NCI-H2196 treated with DMSO at 0.1 percent for 48 hours (cell line): Measurements from ENCODE around the gene KRTAP6-1.

Source experiments
- DNase-seq: peaks from one replicate; lab custom pipeline; 2025; ENCODE audit not compliant: unreplicated experiment; lab: John Stamatoyannopoulos, UW

KRTAP6-1 gene

DNA sequence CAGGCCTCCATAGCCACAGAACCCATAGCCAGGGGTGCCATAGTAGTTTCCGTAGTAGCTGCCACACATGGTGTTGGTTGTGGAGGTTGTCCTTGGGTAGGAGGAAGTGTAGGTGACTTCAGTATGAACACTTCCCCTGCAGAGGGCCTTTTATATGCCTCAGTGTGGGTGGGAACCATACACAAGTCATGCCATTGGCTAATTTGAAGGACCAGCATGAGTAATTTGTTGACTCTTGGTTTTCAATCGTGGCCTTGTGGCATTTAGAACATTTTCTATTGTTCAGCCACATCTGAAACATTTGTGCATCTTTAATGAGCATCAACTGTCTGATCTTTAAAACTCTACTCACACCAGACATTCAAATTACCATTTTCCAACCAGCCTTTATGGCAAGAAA is at the start of gene KRTAP6-1:
Gene KRTAP6-1, minus strand, starts transcription at position 95 of the 400 bp plus-strand sequence. Its CDS starts 26 bp downstream, at position 69.
- DNase-seq, result no peak

DNA sequence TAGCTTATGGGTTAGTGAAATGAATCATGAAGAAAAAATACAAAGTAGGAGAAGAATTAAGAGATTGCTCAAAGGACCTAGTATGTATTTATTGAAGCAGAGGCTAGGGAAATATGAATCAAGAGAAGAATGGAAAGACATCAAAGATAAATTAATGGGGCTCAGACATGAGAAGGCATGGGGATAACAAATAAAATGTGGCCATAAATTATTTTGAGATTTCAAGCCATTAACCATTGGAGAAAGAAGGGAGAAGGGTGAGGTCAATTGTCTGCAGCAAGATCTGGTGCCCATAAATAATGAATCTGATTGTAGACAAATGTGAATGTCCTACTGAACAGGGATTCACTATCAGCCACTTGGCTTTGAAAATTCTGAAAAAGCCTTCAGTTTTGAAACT is 39.2 kb upstream of the KRTAP6-1 start:
- no peak for DNase-seq

DNA sequence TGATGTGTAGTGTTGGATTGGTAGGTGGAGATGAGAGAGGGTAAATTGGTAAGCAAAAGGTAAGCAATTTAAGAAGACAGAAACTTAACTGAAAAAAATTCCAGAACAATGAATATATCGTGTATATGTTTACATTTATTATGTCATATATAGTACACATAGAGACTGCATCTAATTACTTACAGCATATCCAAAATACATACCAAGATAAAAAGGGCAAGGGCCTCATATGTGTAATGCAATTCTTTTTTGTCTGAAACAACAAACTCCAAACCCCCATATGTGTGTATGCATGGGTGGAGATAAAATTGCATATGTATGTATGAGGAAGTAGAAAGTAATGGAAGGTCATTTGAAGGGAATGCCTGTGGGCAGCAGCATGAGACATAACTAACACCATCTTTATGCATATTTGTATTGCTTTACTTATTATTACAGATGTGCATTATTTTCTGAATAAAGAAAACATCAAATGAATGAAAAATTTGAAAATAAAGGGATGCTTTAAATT is 33.2 kb upstream of the KRTAP6-1 start:
- DNase-seq, result no peak

DNA sequence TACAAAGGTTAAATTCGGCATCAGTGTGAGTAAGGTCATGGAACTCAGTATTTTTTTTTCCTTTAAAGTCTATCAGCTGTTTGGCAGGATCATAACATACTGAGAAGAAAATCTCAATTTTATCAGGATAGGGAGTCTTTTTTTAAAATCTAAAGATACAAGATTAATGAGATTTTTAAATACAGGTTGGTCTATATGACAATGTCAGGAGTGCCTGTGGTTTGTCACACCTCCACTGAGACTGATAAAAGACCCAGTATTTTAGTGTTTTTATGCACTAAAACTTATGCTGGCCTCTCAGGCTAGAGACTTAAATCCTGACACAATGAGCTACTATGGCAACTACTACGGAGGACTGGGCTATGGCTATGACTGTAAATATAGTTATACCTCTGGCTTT is 28.8 kb upstream of the KRTAP6-1 start, which contains the start of gene KRTAP20-3:
Gene KRTAP20-3, plus strand, starts transcription at position 301 of the 400 bp plus-strand sequence.
- DNase-seq, result no peak

DNA sequence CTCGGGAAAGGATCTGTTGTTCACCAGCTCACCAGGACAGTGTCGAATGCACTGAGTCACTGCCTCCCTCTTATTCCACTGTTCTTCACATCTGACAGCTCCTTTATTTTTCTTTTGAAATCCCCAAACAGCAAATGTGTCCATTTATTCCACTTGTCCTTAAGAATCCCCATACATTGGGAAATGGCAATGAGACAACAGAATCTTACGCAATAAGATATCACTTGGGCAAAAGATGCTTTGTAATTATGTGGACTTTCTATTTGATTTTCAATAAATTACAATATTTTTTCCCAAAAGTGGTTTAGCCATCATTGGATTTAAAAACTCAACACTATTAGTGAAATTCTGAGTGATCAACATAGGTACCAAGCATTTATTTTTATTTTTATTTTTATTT is 25.0 kb upstream of the KRTAP6-1 start:
- no peak for DNase-seq

DNA sequence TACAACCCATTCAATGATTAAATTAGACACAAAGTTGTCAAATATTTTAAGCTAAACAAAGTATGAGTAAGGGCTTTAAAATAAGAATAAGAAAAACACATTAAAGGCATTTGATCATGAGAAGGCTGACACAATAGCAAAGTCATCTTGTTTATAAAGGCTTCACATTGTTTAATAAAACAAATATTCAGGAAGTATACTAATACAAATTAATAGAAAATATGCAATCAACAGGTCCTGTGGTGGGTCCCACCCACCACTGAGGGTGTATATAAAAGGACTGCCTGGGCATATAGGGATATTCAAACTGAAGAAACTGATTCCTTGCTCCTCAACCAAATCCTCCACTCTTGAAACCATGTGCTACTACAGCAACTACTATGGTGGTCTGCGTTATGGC is 21.2 kb upstream of the KRTAP6-1 start, which contains the start of gene KRTAP20-2:
Gene KRTAP20-2, plus strand, starts transcription at position 301 of the 400 bp plus-strand sequence. Its CDS starts 58 bp downstream, at position 359.
- DNase-seq, result no peak

GRCh38 chr21:30629200-30629599 is 15.5 kb upstream of the KRTAP6-1 start:
- DNase-seq, result no peak

DNA sequence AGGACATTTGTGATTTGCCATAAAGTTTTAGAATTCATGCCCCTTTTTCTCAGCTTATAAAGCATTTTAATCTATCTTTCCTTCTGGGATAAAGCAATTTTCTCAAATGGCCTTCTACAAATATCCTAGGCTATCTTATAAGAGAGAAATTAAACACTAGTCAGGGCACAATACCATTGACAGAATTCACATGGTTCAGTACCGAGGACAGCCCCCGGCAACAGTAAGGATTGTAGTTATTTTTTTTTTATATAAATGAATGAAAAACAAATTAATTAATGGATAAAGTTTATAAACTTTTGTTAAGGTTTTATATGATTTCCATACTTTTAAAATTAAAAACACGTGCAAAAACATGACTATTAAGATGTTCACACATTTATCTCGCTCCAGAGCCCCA is 14.4 kb upstream of the KRTAP6-1 start:
- DNase-seq, result no peak

DNA sequence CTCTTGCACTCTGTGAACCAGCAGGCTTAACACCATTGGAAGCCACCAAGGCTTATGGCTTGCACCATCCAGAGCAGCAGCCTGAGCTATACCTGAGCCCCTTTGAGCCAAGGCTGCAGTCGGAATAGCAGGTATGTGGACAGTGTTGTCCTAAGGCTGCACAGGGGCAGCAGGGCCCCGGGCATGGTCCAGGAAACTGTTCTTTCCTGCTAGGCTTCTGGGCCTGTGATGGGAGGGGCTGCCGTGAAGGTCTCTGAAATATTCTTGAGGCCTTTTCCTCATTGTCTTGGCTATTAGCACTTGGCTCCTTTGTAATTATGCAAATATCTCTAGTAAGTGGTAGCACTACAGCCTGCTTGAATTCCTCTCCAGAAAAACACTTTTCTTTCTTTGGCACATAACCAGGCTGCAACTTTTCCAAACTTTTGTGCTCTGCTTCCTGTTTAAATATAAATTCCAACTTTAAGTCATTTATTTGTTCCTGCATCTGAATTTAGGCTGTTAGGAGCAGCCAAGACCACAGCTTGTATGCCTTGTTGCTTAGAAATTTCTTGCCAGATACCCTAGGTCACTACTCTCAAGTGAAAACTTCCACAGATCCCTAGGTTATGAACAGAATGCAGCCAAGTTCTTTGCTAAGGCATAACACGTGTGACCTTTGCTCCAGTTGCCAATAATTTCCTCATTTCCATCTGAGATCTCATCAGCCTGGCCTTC is 11.9 kb upstream of the KRTAP6-1 start:
- no peak for DNase-seq

- DNase-seq, result no peak
These were observed 9.6 kb upstream of the KRTAP6-1 start for GRCh38 chr21:30623362-30623761.

DNA sequence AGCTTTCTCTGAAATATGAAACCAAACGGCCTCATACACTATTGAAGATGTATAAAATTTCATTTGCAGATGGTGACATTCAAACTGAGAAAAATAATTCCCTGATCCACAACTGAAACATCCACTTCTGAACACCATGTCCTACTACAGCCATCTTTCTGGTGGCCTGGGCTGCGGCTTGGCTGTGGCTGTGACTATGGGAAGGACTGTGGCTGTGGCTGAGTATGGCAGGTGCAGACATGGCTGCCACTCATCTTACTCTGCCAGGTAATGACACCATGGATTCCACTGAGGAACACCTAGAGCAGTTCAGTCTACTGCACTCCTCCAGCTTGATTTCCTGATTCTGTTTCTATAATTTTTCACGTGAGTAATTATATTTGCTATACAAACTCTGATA is 6.8 kb upstream of the KRTAP6-1 start, which contains the start of gene KRTAP20-4:
Gene KRTAP20-4, plus strand, starts transcription at position 106 of the 400 bp plus-strand sequence.
- no peak for DNase-seq

- no peak for DNase-seq
These were observed 6.3 kb upstream of the KRTAP6-1 start for GRCh38 chr21:30620080-30620479.

- no peak for DNase-seq
These were observed 2.4 kb upstream of the KRTAP6-1 start, which contains the start of gene KRTAP20-1 for GRCh38 chr21:30616125-30616524. Gene KRTAP20-1 (plus strand): TSS chr21:30616425. CDS start chr21:30616455, 30 bp downstream.

GRCh38 chr21:30615199-30615598 is 1.5 kb upstream of the KRTAP6-1 start:
- DNase-seq, result no peak

- no peak for DNase-seq
These were observed 1.6 kb downstream of the KRTAP6-1 start for GRCh38 chr21:30612132-30612531.

DNA sequence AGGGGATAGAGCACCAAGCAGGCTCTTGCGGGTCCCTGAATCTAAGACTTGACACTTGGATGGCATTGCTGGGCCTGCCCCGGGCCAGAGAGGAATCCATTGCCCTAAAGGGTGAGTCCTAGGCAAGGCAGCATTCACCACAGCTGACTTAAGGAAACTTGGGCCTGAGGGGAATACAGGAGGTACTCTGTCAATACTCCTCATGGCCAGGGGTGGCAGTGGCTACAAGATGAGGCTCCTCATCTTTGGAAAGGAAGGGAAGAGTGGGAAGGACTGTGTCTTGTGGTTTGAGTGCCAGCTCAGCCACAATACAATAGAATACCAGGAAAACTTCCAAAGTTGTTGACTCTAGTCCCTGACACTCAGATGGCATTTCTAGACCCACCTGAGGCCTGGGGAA is 7.8 kb downstream of the KRTAP6-1 start:
- no peak for DNase-seq

DNA sequence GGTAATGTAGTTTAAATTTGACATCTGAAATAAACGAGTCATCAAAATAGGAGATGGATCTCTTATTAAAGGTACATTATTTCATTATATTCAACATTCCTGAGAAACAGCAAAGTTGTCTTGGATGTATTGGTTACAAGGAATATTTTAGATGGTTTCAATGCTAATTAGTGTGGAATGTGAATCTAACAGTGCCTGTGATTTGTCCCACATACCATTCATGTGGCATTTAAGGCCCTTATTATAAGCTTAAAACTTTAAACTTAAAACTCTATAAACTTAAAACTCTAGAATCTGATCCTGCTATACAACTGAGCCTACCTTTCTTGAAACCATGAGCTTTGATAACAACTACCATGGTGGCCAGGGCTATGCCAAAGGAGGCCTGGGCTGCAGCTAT is 12.9 kb downstream of the KRTAP6-1 start, which contains the start of gene KRTAP22-1:
Gene KRTAP22-1, plus strand, starts transcription at position 301 of the 400 bp plus-strand sequence.
- no peak for DNase-seq

- no peak for DNase-seq
These were observed 14.9 kb downstream of the KRTAP6-1 start, which contains the start of gene KRTAP6-2 for GRCh38 chr21:30598802-30599201. Gene KRTAP6-2 (minus strand): TSS chr21:30598902. CDS start chr21:30598874, 28 bp downstream.

GRCh38 chr21:30592140-30592539 is 21.6 kb downstream of the KRTAP6-1 start, which contains the start of gene KRTAP6-3:
Gene KRTAP6-3 (plus strand): TSS chr21:30592440. CDS start chr21:30592446, 6 bp downstream.
- DNase-seq, result no peak

DNA sequence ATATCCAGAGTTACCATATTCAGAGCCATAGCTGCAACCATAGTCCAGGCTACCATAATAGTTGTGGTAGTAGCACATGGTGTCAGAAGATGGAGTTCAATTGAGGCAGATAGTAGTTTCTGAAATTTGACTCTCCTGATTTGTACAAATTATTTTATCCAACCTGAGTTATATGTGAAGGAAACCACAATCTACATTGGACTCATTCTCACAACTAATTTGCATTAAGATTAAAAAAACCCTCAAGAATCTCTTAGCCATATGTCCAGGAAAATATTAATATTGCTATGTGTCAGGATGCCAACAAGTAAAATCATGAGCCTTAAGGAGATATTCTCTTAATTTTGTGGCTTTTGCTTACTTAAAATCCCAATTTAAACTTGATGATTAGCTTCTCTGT is 23.4 kb downstream of the KRTAP6-1 start, which contains the start of gene KRTAP22-2:
Gene KRTAP22-2, minus strand, starts transcription at position 101 of the 400 bp plus-strand sequence.
- DNase-seq, result no peak

- no peak for DNase-seq
These were observed 30.9 kb downstream of the KRTAP6-1 start for GRCh38 chr21:30582870-30583269.

GRCh38 chr21:30580132-30580531 is 33.6 kb downstream of the KRTAP6-1 start:
- no peak for DNase-seq
